ENCODE measurements around the gene MRNIP.

MRNIP gene

GRCh38 chr5:179904463-179905160, 46.0 kb upstream of the MRNIP start:
- TF ChIP-seq CTCF (IDR thresholded peaks at IDR 0.05; ENCODE audit: low read depth, low read length), result no peak
- DNase-seq (ENCODE audit: extremely low read depth, low read depth), result no peak

DNA sequence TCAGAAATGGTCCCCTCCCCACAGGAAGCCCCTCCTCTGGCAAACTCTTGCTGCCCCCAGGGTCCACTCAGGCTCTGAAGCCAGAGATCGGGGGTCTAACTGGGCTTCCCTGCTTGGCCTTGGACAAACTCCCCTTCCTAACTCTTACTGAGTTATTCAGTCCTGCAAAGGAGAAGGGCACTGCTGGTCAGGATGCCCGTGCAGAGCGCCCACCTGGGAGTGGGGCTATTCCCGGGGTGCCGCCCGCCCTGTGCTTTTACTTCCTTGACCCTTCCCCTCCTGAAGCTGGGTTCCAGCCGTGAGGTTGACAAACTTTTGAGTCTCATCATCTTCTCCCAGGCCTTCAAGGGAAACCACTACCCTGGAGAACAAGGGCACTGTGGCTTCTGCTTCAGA, 44.1 kb upstream of the MRNIP start:
- DNase-seq (ENCODE audit: extremely low read depth, low read depth), result no peak
- no peak for TF ChIP-seq CTCF (IDR thresholded peaks at IDR 0.05; ENCODE audit: low read depth, low read length)

- no peak for TF ChIP-seq CTCF (IDR thresholded peaks at IDR 0.05; ENCODE audit: low read depth, low read length)
- DNase-seq (ENCODE audit: extremely low read depth, low read depth), result no peak
Observed at GRCh38 chr5:179901915-179902762, 43.5 kb upstream of the MRNIP start.

DNA sequence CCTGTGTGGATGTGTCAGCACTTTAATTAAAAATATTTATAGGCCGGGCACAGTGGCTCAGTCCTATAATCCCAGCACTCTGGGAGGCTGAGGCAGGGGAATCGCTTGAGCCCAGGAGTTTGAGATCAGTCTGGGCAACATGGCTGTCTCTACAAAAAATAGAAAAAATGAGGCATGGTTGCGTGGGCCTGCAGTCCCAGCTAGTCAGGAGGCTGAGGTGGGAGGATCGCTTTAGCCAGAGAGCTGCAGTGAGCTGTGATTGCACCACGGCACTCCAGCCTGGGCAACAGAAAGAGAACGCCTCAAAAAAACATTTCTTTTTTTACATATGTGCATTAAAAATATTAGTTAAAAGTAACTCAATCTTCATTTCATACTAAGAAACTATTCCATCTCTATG, 42.8 kb upstream of the MRNIP start:
- TF ChIP-seq CTCF (IDR thresholded peaks at IDR 0.05; ENCODE audit: low read depth, low read length), result no peak
- no peak for DNase-seq (ENCODE audit: extremely low read depth, low read depth)

- no peak for DNase-seq (ENCODE audit: extremely low read depth, low read depth)
- no peak for TF ChIP-seq CTCF (IDR thresholded peaks at IDR 0.05; ENCODE audit: low read depth, low read length)
Observed at GRCh38 chr5:179900711-179901110, 42.1 kb upstream of the MRNIP start.

GRCh38 chr5:179900206-179900605, 41.6 kb upstream of the MRNIP start:
- DNase-seq (ENCODE audit: extremely low read depth, low read depth), result no peak
- TF ChIP-seq CTCF (IDR thresholded peaks at IDR 0.05; ENCODE audit: low read depth, low read length), result no peak

DNA sequence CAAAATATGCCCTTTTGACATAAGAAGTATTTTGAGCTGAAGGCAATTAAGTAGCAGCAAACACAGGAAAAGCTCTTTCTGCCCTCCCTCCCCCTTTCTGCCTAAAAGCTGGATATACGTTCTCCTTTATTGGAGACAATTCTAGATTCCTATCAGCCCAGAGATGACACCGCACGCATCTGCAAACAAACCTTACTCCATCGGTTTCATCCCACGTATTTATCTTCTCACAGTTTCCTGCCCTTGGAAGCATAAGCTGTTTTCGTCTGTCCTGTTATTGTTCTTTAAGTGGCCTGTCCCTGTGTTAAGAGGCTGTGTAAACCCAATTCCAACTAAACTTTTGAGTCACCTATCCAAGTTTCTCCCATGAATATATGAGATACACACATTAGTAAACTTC, 37.2 kb upstream of the MRNIP start:
- no peak for TF ChIP-seq CTCF (IDR thresholded peaks at IDR 0.05; ENCODE audit: low read depth, low read length)
- no peak for DNase-seq (ENCODE audit: extremely low read depth, low read depth)
